H1 (cell line): Measurements from ENCODE around the gene GRSF1. TPM values are rescaled to one million over a fixed set of nuclear protein-coding genes. Genes with fewer than 3 reads are reported as not detected.

Experiments
- CTCF ChIA-PET: fragments of 300-600 bp; sonication (Branson Sonifier 250); formaldehyde crosslinking; loops from one replicate; lab custom pipeline; 2021; ENCODE audit not compliant: partially characterized antibody; lab: Charles Lee
- POLR2A ChIA-PET: fragments of 300-600 bp; sonication (Branson Sonifier 250); formaldehyde crosslinking; loops from one replicate; lab custom pipeline; 2021; ENCODE audit warnings: inconsistent platforms; ENCODE audit not compliant: partially characterized antibody; lab: Charles Lee
- DNase-seq, 2 experiments: peaks; one replicate each; pipeline versions ENCODE4 v3.0.0 to v3.0.0-alpha.2; 2010 to 2022; ENCODE audit warnings: low spot score in 2 of 2, low read depth in 1 of 2, mixed read lengths in 1 of 2
- FAIRE-seq: peaks from 2 replicates; lab custom pipeline; 2011; peaks lifted over from hg19 to GRCh38; lab: Jason Lieb, UNC
- H2AFZ ChIP-seq: 2 replicates; pipeline ENCODE4 v1.8.1; 2012; ENCODE audit warnings: low read length, inconsistent platforms
- H2AK5ac ChIP-seq: 2 replicates; pipeline ENCODE4 v1.6.1; 2013; ENCODE audit warnings: low read depth, low read length
- H2BK120ac ChIP-seq: replicated peaks from 2 replicates; pipeline ENCODE3; 2013; ENCODE audit warnings: low read depth, low read length, inconsistent platforms
- H2BK12ac ChIP-seq: 2 replicates; pipeline ENCODE4 v1.6.1; 2013; ENCODE audit warnings: low read depth, low read length
- H2BK15ac ChIP-seq: 2 replicates; pipeline ENCODE4 v1.6.1; 2013; ENCODE audit warnings: low read length
- H2BK20ac ChIP-seq: 2 replicates; pipeline ENCODE4 v1.6.1; 2013; ENCODE audit warnings: low read length
- H2BK5ac ChIP-seq: 2 replicates; pipeline ENCODE4 v1.6.1; 2013; ENCODE audit warnings: low read depth, low read length
- H3K14ac ChIP-seq: 2 replicates; pipeline ENCODE4 v1.6.1; 2013; ENCODE audit warnings: inconsistent platforms; ENCODE audit not compliant: insufficient read length
- H3K18ac ChIP-seq: 2 replicates; pipeline ENCODE4 v1.6.1; 2013; ENCODE audit warnings: low read length; ENCODE audit errors: extremely low read depth
- H3K23ac ChIP-seq: 2 replicates; pipeline ENCODE4 v1.6.1; 2013; ENCODE audit warnings: inconsistent platforms; ENCODE audit not compliant: insufficient read length
- H3K23me2 ChIP-seq: 2 replicates; pipeline ENCODE4 v1.6.1; 2013; ENCODE audit warnings: low read depth, low read length
- H3K27ac ChIP-seq: 2 replicates; pipeline ENCODE4 v1.6.1; 2011; ENCODE audit warnings: low read depth, low read length, inconsistent platforms
- H3K27me3 ChIP-seq, 4 experiments: replicated peaks in 1 of 4; 1 replicate in 1 of 4; 2 replicates in 3 of 4; pipeline versions ENCODE4 v1.6.1 to v1.8.1; 2011 to 2013; ENCODE audit warnings: low read length in 3 of 4, mild to moderate bottlenecking in 3 of 4, inconsistent platforms in 2 of 4, mixed read lengths in 2 of 4, moderate library complexity in 1 of 4; ENCODE audit not compliant: control insufficient read depth in 3 of 4, insufficient read depth in 3 of 4; ENCODE audit errors: extremely low read depth in 1 of 4
- H3K36me3 ChIP-seq, 4 experiments: 2 replicates each; pipeline versions ENCODE4 v1.6.1 to v1.8.1; 2011 to 2013; ENCODE audit warnings: mild to moderate bottlenecking in 4 of 4, low read length in 3 of 4, moderate library complexity in 2 of 4, control low read depth in 1 of 4, inconsistent platforms in 1 of 4; ENCODE audit not compliant: insufficient read depth in 4 of 4, control insufficient read depth in 2 of 4
- H3K4ac ChIP-seq: replicated peaks from 2 replicates; pipeline ENCODE3; 2013; ENCODE audit warnings: low read length, low read depth, mixed read lengths, inconsistent platforms; ENCODE audit not compliant: insufficient read length
- H3K4me1 ChIP-seq, 4 experiments: replicated peaks in 1 of 4; 1 replicate in 1 of 4; 2 replicates in 3 of 4; pipeline versions ENCODE4 v1.6.1 to v1.8.1; 2011 to 2013; ENCODE audit warnings: low read length in 3 of 4, inconsistent platforms in 2 of 4, mixed read lengths in 1 of 4; ENCODE audit not compliant: insufficient read depth in 4 of 4, control insufficient read depth in 3 of 4
- H3K4me2 ChIP-seq, 2 experiments: 2 replicates each; pipeline versions ENCODE4 v1.6.1 to v1.8.1; 2011 to 2013; ENCODE audit warnings: low read depth in 2 of 2, low read length in 2 of 2, control low read depth in 1 of 2, inconsistent platforms in 1 of 2, mild to moderate bottlenecking in 1 of 2; ENCODE audit not compliant: insufficient read depth in 1 of 2
- H3K4me3 ChIP-seq, 4 experiments: fragments of 200-600, 300-600 bp in 1 of 4; sonication (generic), shearing (Covaris generic), sonication (Bioruptor Twin) in 1 of 4; 2 replicates each; pipeline versions ENCODE4 v1.5.1 to v1.8.1; 2011 to 2016; ENCODE audit warnings: low read length in 4 of 4, low read depth in 3 of 4, control low read depth in 2 of 4, inconsistent platforms in 2 of 4, mild to moderate bottlenecking in 2 of 4, mixed read lengths in 1 of 4, moderate library complexity in 1 of 4; ENCODE audit not compliant: insufficient read depth in 2 of 4; ENCODE audit errors: extremely low read depth in 1 of 4
- H3K56ac ChIP-seq: replicated peaks from 2 replicates; pipeline ENCODE3; 2013; ENCODE audit warnings: low read depth, mild to moderate bottlenecking, mixed read lengths, low read length, inconsistent platforms; ENCODE audit not compliant: insufficient read length
- H3K79me1 ChIP-seq: 2 replicates; pipeline ENCODE4 v1.6.1; 2013; ENCODE audit warnings: low read depth, low read length, control low read depth
- H3K79me2 ChIP-seq, 2 experiments: 2 replicates each; pipeline versions ENCODE4 v1.6.1 to v1.8.1; 2012 to 2013; ENCODE audit warnings: low read length in 2 of 2, mild to moderate bottlenecking in 2 of 2, inconsistent platforms in 1 of 2; ENCODE audit not compliant: insufficient read depth in 2 of 2, control insufficient read depth in 1 of 2
- H3K9ac ChIP-seq, 4 experiments: replicated peaks in 1 of 4; 1 replicate in 1 of 4; 2 replicates in 3 of 4; pipeline versions ENCODE4 v1.6.1 to v1.8.1; 2011 to 2013; ENCODE audit warnings: low read depth in 3 of 4, low read length in 3 of 4, control low read depth in 2 of 4, mild to moderate bottlenecking in 2 of 4, moderate library complexity in 2 of 4, inconsistent platforms in 1 of 4; ENCODE audit errors: extremely low read depth in 1 of 4
- H3K9me3 ChIP-seq, 2 experiments: 2 replicates each; pipeline versions ENCODE4 v1.6.1 to v1.8.1; 2012 to 2013; ENCODE audit warnings: mild to moderate bottlenecking in 2 of 2, moderate library complexity in 2 of 2, control low read depth in 1 of 2, inconsistent platforms in 1 of 2, low read depth in 1 of 2, low read length in 1 of 2, mixed read lengths in 1 of 2; ENCODE audit not compliant: insufficient read depth in 2 of 2
- H4K20me1 ChIP-seq, 2 experiments: replicated peaks in 1 of 2; 2 replicates each; pipeline versions ENCODE3 to v1.8.1; 2011 to 2013; ENCODE audit warnings: inconsistent platforms in 2 of 2, low read length in 2 of 2, mild to moderate bottlenecking in 1 of 2; ENCODE audit not compliant: insufficient read depth in 2 of 2, control insufficient read depth in 1 of 2
- H4K5ac ChIP-seq: 2 replicates; pipeline ENCODE4 v1.6.1; 2013; ENCODE audit warnings: low read length, low read depth, mixed read lengths, inconsistent platforms; ENCODE audit not compliant: insufficient read length
- H4K8ac ChIP-seq: 2 replicates; pipeline ENCODE4 v1.8.0; 2013; ENCODE audit warnings: mild to moderate bottlenecking, moderate library complexity, low read length, inconsistent platforms; ENCODE audit not compliant: insufficient read depth; ENCODE audit errors: extremely low read depth
- H4K91ac ChIP-seq: replicated peaks from 2 replicates; pipeline ENCODE3; 2013; ENCODE audit warnings: low read length, mixed read lengths, inconsistent platforms; ENCODE audit not compliant: insufficient read length
- BRCA1 ChIP-seq: IDR thresholded peaks from 2 replicates; pipeline ENCODE4 v1.6.1; 2012; ENCODE audit warnings: low read depth, low read length, improper control_type of control experiment
- CTBP2 ChIP-seq: IDR thresholded peaks from 2 replicates; pipeline ENCODE4 v1.7.0; 2011; ENCODE audit warnings: borderline replicate concordance, mild to moderate bottlenecking, moderate library complexity, mixed read lengths, low read length; ENCODE audit not compliant: insufficient read depth, insufficient read length
- FOSL1 ChIP-seq: IDR thresholded peaks from 2 replicates; pipeline ENCODE4 v1.6.1; 2011; ENCODE audit warnings: mild to moderate bottlenecking, low read depth, low read length, moderate library complexity; ENCODE audit not compliant: insufficient read depth
- KDM1A ChIP-seq: fragments of 200-600, 300-600 bp; sonication (generic); IDR thresholded peaks from 2 replicates; pipeline ENCODE4 v1.7.1; 2016; ENCODE audit warnings: mild to moderate bottlenecking, low read length, borderline replicate concordance
- KDM5A ChIP-seq: fragments of 200-600 bp; IDR thresholded peaks from 2 replicates; pipeline ENCODE4 v1.7.1; 2012; ENCODE audit warnings: mild to moderate bottlenecking, low read length, inconsistent platforms, mixed read lengths
- NANOG ChIP-seq: IDR thresholded peaks from 2 replicates; pipeline ENCODE4 v1.6.1; 2011; ENCODE audit warnings: low read length, low read depth, mild to moderate bottlenecking, inconsistent platforms; ENCODE audit not compliant: insufficient read depth, poor library complexity, severe bottlenecking
- SUZ12 ChIP-seq: fragments of 200-600 bp; sonication (generic); IDR thresholded peaks from 2 replicates; pipeline ENCODE4 v1.6.1; 2012; ENCODE audit warnings: mild to moderate bottlenecking, inconsistent platforms, low read length, moderate library complexity, mixed read lengths
- WGBS, 2 experiments: shearing (Covaris generic) in 1 of 2; methylation state at CpG; one replicate each; pipeline versions ENCODE4 v1.1.6 to v1.1.7; 2013 to 2015; ENCODE audit warnings: low lambda C conversion rate in 2 of 2, mixed read lengths in 2 of 2, inconsistent platforms in 1 of 2, low coverage in 1 of 2, missing lambda C conversion rate in 1 of 2; ENCODE audit not compliant: insufficient replicate concordance in 2 of 2, insufficient coverage in 1 of 2, insufficient read length in 1 of 2; ENCODE audit errors: extremely low coverage in 1 of 2, missing lambda C conversion rate in 1 of 2; 5-methylcytosine and 5-hydroxymethylcytosine counted together
- polyA plus RNA-seq, 7 experiments: library from polyadenylated mRNA; depleted of rRNA in 3 of 7; stranded (reverse) in 5 of 7; unstranded in 2 of 7; fragments of >200 nt in 5 of 7; fragments of 200-250 nt in 2 of 7; gene quantifications; 1 replicate in 5 of 7; 2 replicates in 1 of 7; 4 replicates in 1 of 7; pipeline versions ENCODE4 v1.2.1 to v1.2.3, GENCODE V29; 2011 to 2013; ENCODE audit warnings: missing spikeins in 2 of 7, mixed read lengths in 2 of 7
- total RNA-seq: library from RNA; stranded (reverse); fragmentation: NEBNext Ultra II Directional; extraction: Animal tissue kit (Norgen Biotek cat#: 25700); gene quantifications from 2 replicates; pipeline ENCODE4 v1.2.1, GENCODE V29; 2021

The GRSF1 gene
- total and polyA plus RNA-seq, 2 of the 8 experiments (the other 6 are each of a cell fraction or from before 2014, with no cell fraction given): 44.3 to 112 TPM

- POLR2A ChIA-PET: interaction anchor here (2.1 kb wide), 1 partner anchor 10 kb away, joined by 9 read pairs; no protein-coding TSS in a partner anchor
- no peak overlapping the region for H3K27ac ChIP-seq
- no peaks in the 10 kb centered on the region for H3K79me1 ChIP-seq
- H4K91ac ChIP-seq: no peak overlapping the region
- H3K14ac ChIP-seq: no peak overlapping the region
- H3K4me1 ChIP-seq: no peaks in the 10 kb centered on the region
- H2AK5ac ChIP-seq: no peak overlapping the region
- H3K23ac ChIP-seq: no peak overlapping the region
- H2BK120ac ChIP-seq: no peak overlapping the region
- no peak overlapping the region for H3K4me2 ChIP-seq
- DNase-seq (no peak), FAIRE-seq (no peak)
- H3K9ac ChIP-seq: no peak overlapping the region
- H4K20me1 ChIP-seq: peaks cover 3 to 4% of the 10 kb centered on the region in 2 experiments
- TF ChIP-seq KDM5A (no peak), FOSL1 (no peak), KDM1A (no peak), SUZ12 (no peak), BRCA1 (no peak), CTBP2 (no peak), NANOG (no peak)
- no peak overlapping the region for H2BK12ac ChIP-seq
- H2AFZ ChIP-seq: no peak overlapping the region
- no peak overlapping the region for H4K5ac ChIP-seq
- H4K8ac ChIP-seq: no peak overlapping the region
- H3K18ac ChIP-seq: no peak overlapping the region
- H3K4ac ChIP-seq: no peak overlapping the region
- no peak overlapping the region for H2BK15ac ChIP-seq
- 92% methylated on average over 3 of the region's 3 CpGs; no CpG with 5 or more reads in 1 of the 2 experiments for WGBS, 2 experiments
- no peak overlapping the region for H3K4me3 ChIP-seq
- no peaks in the 10 kb centered on the region for H3K27me3 ChIP-seq
- peaks cover 0 to 10% of the 10 kb centered on the region in 2 experiments; a peak in 2 of 4 replicates for H3K79me2 ChIP-seq
- H3K36me3 ChIP-seq: peaks cover 27 to 90% (median 62%) of the 10 kb centered on the region in 4 experiments
- CTCF ChIA-PET: interaction anchor here (0.6 to 1.1 kb wide), 7 partner anchors 7 to 177 kb away, joined by 3 to 4 read pairs (median 3); no protein-coding TSS in a partner anchor
- no peak overlapping the region for H2BK5ac ChIP-seq
- H3K56ac ChIP-seq: no peak overlapping the region
- no peaks in the 10 kb centered on the region for H3K9me3 ChIP-seq
- H3K23me2 ChIP-seq: no peaks in the 10 kb centered on the region
- H2BK20ac ChIP-seq: no peak overlapping the region
Observed at GRCh38 chr4:70829015-70829414, 10.7 kb downstream of the GRSF1 start.
